Stimulated activated naive CD8-positive, alpha-beta T cell treated with anti-CD3 and anti-CD28 coated beads, Interleukin-15, Interleukin-2, amounts not matched to agents 100 ng/mL and 50 ng/mL, for 24 hours (primary cell): ENCODE results near the gene FADS1.
A peak's percentile ranks its signal among the peaks of the same experiment; 100 is the strongest.

ENCODE experiments used
- H3K27ac Mint-ChIP-seq: one replicate; pipeline ENCODE4 v1.8.0; 2021; ENCODE audit warnings: mild to moderate bottlenecking, mixed read lengths
- H3K27me3 Mint-ChIP-seq: one replicate; pipeline ENCODE4 v1.8.0; 2021; ENCODE audit warnings: mixed read lengths
- H3K36me3 Mint-ChIP-seq: one replicate; pipeline ENCODE4 v1.8.0; 2021; ENCODE audit warnings: low read depth, mixed read lengths
- H3K4me1 Mint-ChIP-seq: one replicate; pipeline ENCODE4 v1.8.0; 2021; ENCODE audit warnings: low read depth, mixed read lengths
- H3K4me3 Mint-ChIP-seq: one replicate; pipeline ENCODE4 v1.8.0; 2021; ENCODE audit warnings: mild to moderate bottlenecking, mixed read lengths
- H3K9me3 Mint-ChIP-seq: one replicate; pipeline ENCODE4 v1.8.0; 2021; ENCODE audit warnings: mixed read lengths

FADS1 gene

GRCh38 chr11:61815790-61816735 is 740 bp downstream of the FADS1 start:
- peak overlapping the region; percentile 40 for H3K27ac Mint-ChIP-seq
- H3K4me3 Mint-ChIP-seq, result peak overlapping the region; percentile 90
- no peaks in the 10 kb centered on the region for H3K9me3 Mint-ChIP-seq
- H3K27me3 Mint-ChIP-seq, result peaks cover 20% of the 10 kb centered on the region
- H3K4me1 Mint-ChIP-seq, result peaks cover 17% of the 10 kb centered on the region
- peaks cover 10% of the 10 kb centered on the region for H3K36me3 Mint-ChIP-seq

GRCh38 chr11:61814958-61815789 is 1.6 kb downstream of the FADS1 start:
- Mint-ChIP-seq H3K4me3 (peak overlapping the region; percentile 90), H3K27ac (peak overlapping the region; percentile 58), H3K9me3 (no peaks in the 10 kb centered on the region), H3K27me3 (peaks cover 20% of the 10 kb centered on the region), H3K36me3 (peaks cover 11% of the 10 kb centered on the region), H3K4me1 (peaks cover 17% of the 10 kb centered on the region)

- Mint-ChIP-seq H3K9me3 (no peaks in the 10 kb centered on the region), H3K27me3 (peaks cover 20% of the 10 kb centered on the region), H3K4me3 (peak overlapping the region; percentile 90), H3K4me1 (peaks cover 17% of the 10 kb centered on the region), H3K27ac (no peak overlapping the region), H3K36me3 (peaks cover 18% of the 10 kb centered on the region)
Measured at GRCh38 chr11:61814247-61814957, 2.4 kb downstream of the FADS1 start.

- no peak overlapping the region for H3K27ac Mint-ChIP-seq
- peaks cover 17% of the 10 kb centered on the region for H3K4me1 Mint-ChIP-seq
- peaks cover 24% of the 10 kb centered on the region for H3K36me3 Mint-ChIP-seq
- no peak overlapping the region for H3K4me3 Mint-ChIP-seq
- no peaks in the 10 kb centered on the region for H3K9me3 Mint-ChIP-seq
- peaks cover 19% of the 10 kb centered on the region for H3K27me3 Mint-ChIP-seq
Measured at GRCh38 chr11:61812736-61813411, 3.9 kb downstream of the FADS1 start.

- Mint-ChIP-seq H3K4me1 (peaks cover 17% of the 10 kb centered on the region), H3K27ac (no peak overlapping the region), H3K27me3 (peaks cover 12% of the 10 kb centered on the region), H3K9me3 (no peaks in the 10 kb centered on the region), H3K36me3 (peaks cover 24% of the 10 kb centered on the region), H3K4me3 (no peak overlapping the region)
Measured at GRCh38 chr11:61811831-61812230, 5.0 kb downstream of the FADS1 start.

GRCh38 chr11:61810671-61811175 is 6.1 kb downstream of the FADS1 start:
- peaks cover 10% of the 10 kb centered on the region for H3K4me1 Mint-ChIP-seq
- H3K9me3 Mint-ChIP-seq, result no peaks in the 10 kb centered on the region
- no peak overlapping the region for H3K4me3 Mint-ChIP-seq
- no peak overlapping the region for H3K27ac Mint-ChIP-seq
- peaks cover 24% of the 10 kb centered on the region for H3K36me3 Mint-ChIP-seq
- H3K27me3 Mint-ChIP-seq, result peaks cover 6% of the 10 kb centered on the region

GRCh38 chr11:61806785-61807184 is 10.0 kb downstream of the FADS1 start:
- H3K27ac Mint-ChIP-seq, result no peak overlapping the region
- H3K4me1 Mint-ChIP-seq, result no peaks in the 10 kb centered on the region
- H3K27me3 Mint-ChIP-seq, result no peaks in the 10 kb centered on the region
- H3K36me3 Mint-ChIP-seq, result peaks cover 31% of the 10 kb centered on the region
- H3K9me3 Mint-ChIP-seq, result no peaks in the 10 kb centered on the region
- H3K4me3 Mint-ChIP-seq, result no peak overlapping the region

GRCh38 chr11:61805146-61805545 is 11.7 kb downstream of the FADS1 start:
- H3K27ac Mint-ChIP-seq, result no peak overlapping the region
- H3K4me3 Mint-ChIP-seq, result no peak overlapping the region
- no peaks in the 10 kb centered on the region for H3K27me3 Mint-ChIP-seq
- no peaks in the 10 kb centered on the region for H3K4me1 Mint-ChIP-seq
- H3K9me3 Mint-ChIP-seq, result no peaks in the 10 kb centered on the region
- H3K36me3 Mint-ChIP-seq, result peaks cover 37% of the 10 kb centered on the region

- Mint-ChIP-seq H3K27ac (no peak overlapping the region), H3K4me1 (peaks cover 5% of the 10 kb centered on the region), H3K9me3 (no peaks in the 10 kb centered on the region), H3K4me3 (no peak overlapping the region), H3K27me3 (no peaks in the 10 kb centered on the region), H3K36me3 (peaks cover 37% of the 10 kb centered on the region)
Measured at GRCh38 chr11:61803889-61804647, 12.7 kb downstream of the FADS1 start.

- Mint-ChIP-seq H3K27ac (no peak overlapping the region), H3K4me3 (no peak overlapping the region), H3K36me3 (peaks cover 44% of the 10 kb centered on the region), H3K9me3 (no peaks in the 10 kb centered on the region), H3K27me3 (no peaks in the 10 kb centered on the region), H3K4me1 (peaks cover 8% of the 10 kb centered on the region)
Measured at GRCh38 chr11:61802605-61803004, 14.2 kb downstream of the FADS1 start.

GRCh38 chr11:61800331-61801281 is 16.2 kb downstream of the FADS1 start:
- H3K4me3 Mint-ChIP-seq, result no peak overlapping the region
- H3K9me3 Mint-ChIP-seq, result no peaks in the 10 kb centered on the region
- H3K36me3 Mint-ChIP-seq, result peaks cover 61% of the 10 kb centered on the region
- no peak overlapping the region for H3K27ac Mint-ChIP-seq
- no peaks in the 10 kb centered on the region for H3K27me3 Mint-ChIP-seq
- H3K4me1 Mint-ChIP-seq, result peaks cover 21% of the 10 kb centered on the region

GRCh38 chr11:61799665-61800284 is 17.0 kb downstream of the FADS1 start:
- H3K27ac Mint-ChIP-seq, result peak overlapping the region; percentile 14
- H3K9me3 Mint-ChIP-seq, result no peaks in the 10 kb centered on the region
- H3K27me3 Mint-ChIP-seq, result no peaks in the 10 kb centered on the region
- no peak overlapping the region for H3K4me3 Mint-ChIP-seq
- H3K4me1 Mint-ChIP-seq, result peaks cover 30% of the 10 kb centered on the region
- peaks cover 68% of the 10 kb centered on the region for H3K36me3 Mint-ChIP-seq
